ENCODE results near the gene MEPCE. TPM values are rescaled to one million over a fixed set of nuclear protein-coding genes. Genes with fewer than 3 reads are reported as not detected.

Gene MEPCE
- total RNA-seq, 1 donor from 2014 or later: 33.7 TPM

GRCh38 chr7:100464791-100465190, 35.2 kb downstream of the MEPCE start:
- DNase-seq (ENCODE audit: low spot score): no peak

GRCh38 chr7:100465299-100465698, 35.7 kb downstream of the MEPCE start:
- DNase-seq (ENCODE audit: low spot score): no peak

GRCh38 chr7:100465702-100466311, 36.2 kb downstream of the MEPCE start:
- no peak for DNase-seq (ENCODE audit: low spot score)

- DNase-seq (ENCODE audit: low spot score): no peak
Observed at GRCh38 chr7:100466653-100467605, 37.3 kb downstream of the MEPCE start.

GRCh38 chr7:100467638-100468373, 38.2 kb downstream of the MEPCE start:
- DNase-seq (ENCODE audit: low spot score): no peak

- peak; percentile 88 for DNase-seq (ENCODE audit: low spot score)
Observed at GRCh38 chr7:100469227-100470044, 39.8 kb downstream of the MEPCE start.

GRCh38 chr7:100471021-100471420, 41.4 kb downstream of the MEPCE start:
- DNase-seq (ENCODE audit: low spot score): no peak

- no peak for DNase-seq (ENCODE audit: low spot score)
Observed at GRCh38 chr7:100472121-100472851, 42.7 kb downstream of the MEPCE start.

GRCh38 chr7:100472854-100473499, 43.3 kb downstream of the MEPCE start:
- DNase-seq (ENCODE audit: low spot score): no peak

- no peak for DNase-seq (ENCODE audit: low spot score)
Observed at GRCh38 chr7:100475549-100475948, 45.9 kb downstream of the MEPCE start.

GRCh38 chr7:100476101-100476780, 46.6 kb downstream of the MEPCE start:
- no peak for DNase-seq (ENCODE audit: low spot score)

- DNase-seq (ENCODE audit: low spot score): no peak
Observed at GRCh38 chr7:100476903-100477870, 47.6 kb downstream of the MEPCE start.

GRCh38 chr7:100477871-100478267, 48.2 kb downstream of the MEPCE start:
- DNase-seq (ENCODE audit: low spot score): no peak

- DNase-seq (ENCODE audit: low spot score): peak; percentile 98
Observed at GRCh38 chr7:100478958-100479660, 49.5 kb downstream of the MEPCE start, which contains the start of gene TSC22D4. TSS of gene TSC22D4 (minus strand) at chr7:100479214. CDS start at chr7:100478038, 1,176 bp downstream.

- no peak for DNase-seq (ENCODE audit: low spot score)
Observed at GRCh38 chr7:100481466-100481865, 51.8 kb downstream of the MEPCE start.

- DNase-seq (ENCODE audit: low spot score): no peak
Observed at GRCh38 chr7:100482728-100483089, 53.1 kb downstream of the MEPCE start.

- no peak for DNase-seq (ENCODE audit: low spot score)
Observed at GRCh38 chr7:100483090-100483721, 53.6 kb downstream of the MEPCE start.
